ENCODE data around the gene DCLK3. TPM values are rescaled to one million over a fixed set of nuclear protein-coding genes. Genes with fewer than 3 reads are reported as not detected.

The DCLK3 gene
- total RNA-seq, 1 donor from 2014 or later: 0.51 TPM

DNA sequence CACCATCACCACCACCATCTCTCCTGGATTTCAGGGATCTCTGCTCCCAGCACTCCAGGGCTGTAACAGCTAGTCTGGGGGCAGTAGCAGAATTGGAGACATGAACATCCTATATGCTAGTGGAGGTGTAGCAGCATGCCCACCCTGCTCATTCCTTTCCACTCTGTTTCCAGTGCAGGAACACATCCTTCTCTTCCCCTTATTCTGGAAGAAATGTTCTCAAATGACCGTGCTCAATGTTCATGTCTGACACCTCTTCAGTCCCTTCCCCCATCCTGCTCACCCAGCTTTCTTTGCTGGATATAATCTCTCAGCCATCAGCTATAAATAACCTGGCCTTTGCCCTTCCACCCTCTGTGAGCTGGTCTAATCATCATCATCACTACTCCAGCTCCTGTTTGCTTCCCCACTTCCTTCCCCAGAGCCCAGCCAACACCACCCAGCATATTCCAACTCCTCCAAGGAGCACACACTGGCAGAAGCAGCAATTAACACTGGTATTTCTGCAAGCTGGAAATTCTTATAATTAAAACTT is 31.1 kb downstream of the DCLK3 start:
- Histone ChIP-seq H4K20me1 (ENCODE audit: low read depth) (no peaks in the 10 kb centered on the region), H3K4me2 (no peak overlapping the region), H3K36me3 (no peaks in the 10 kb centered on the region), H3K9ac (no peak overlapping the region), H3K79me2 (ENCODE audit: low read depth) (no peaks in the 10 kb centered on the region), H3K4me3 (no peak overlapping the region), H3F3A (ENCODE audit: low read depth) (no peaks in the 10 kb centered on the region), H3K27me3 (no peaks in the 10 kb centered on the region), H3K4me1 (peaks cover 10% of the 10 kb centered on the region), H3K27ac (no peak overlapping the region), H3K9me3 (ENCODE audit: low read depth) (no peaks in the 10 kb centered on the region), H2AFZ (replicated peaks) (no peak overlapping the region)
- no peaks in the 10 kb centered on the region for H3K36me3 Mint-ChIP-seq
- H3K9me3 Mint-ChIP-seq: peaks cover 3% of the 10 kb centered on the region
- H3K27me3 Mint-ChIP-seq (ENCODE audit: insufficient read depth, low read depth): peaks cover 7% of the 10 kb centered on the region
- TF ChIP-seq EZH2phosphoT487 (IDR thresholded peaks at IDR 0.05) (no peak), EZH2 (IDR thresholded peaks at IDR 0.05) (no peak)
- TF ChIP-seq, protein P1, sequence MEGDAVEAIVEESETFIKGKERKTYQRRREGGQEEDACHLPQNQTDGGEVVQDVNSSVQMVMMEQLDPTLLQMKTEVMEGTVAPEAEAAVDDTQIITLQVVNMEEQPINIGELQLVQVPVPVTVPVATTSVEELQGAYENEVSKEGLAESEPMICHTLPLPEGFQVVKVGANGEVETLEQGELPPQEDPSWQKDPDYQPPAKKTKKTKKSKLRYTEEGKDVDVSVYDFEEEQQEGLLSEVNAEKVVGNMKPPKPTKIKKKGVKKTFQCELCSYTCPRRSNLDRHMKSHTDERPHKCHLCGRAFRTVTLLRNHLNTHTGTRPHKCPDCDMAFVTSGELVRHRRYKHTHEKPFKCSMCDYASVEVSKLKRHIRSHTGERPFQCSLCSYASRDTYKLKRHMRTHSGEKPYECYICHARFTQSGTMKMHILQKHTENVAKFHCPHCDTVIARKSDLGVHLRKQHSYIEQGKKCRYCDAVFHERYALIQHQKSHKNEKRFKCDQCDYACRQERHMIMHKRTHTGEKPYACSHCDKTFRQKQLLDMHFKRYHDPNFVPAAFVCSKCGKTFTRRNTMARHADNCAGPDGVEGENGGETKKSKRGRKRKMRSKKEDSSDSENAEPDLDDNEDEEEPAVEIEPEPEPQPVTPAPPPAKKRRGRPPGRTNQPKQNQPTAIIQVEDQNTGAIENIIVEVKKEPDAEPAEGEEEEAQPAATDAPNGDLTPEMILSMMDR (IDR thresholded peaks at IDR 0.05): no peak
- no peak overlapping the region for H3K27ac Mint-ChIP-seq
- H3K4me1 Mint-ChIP-seq: peaks cover 2% of the 10 kb centered on the region
- DNase-seq (ENCODE audit: low spot score): no peak
- no peak overlapping the region for H3K4me3 Mint-ChIP-seq

- Mint-ChIP-seq H3K27me3 (ENCODE audit: insufficient read depth, low read depth) (peaks cover 6% of the 10 kb centered on the region), H3K9me3 (no peaks in the 10 kb centered on the region), H3K4me1 (peaks cover 2% of the 10 kb centered on the region), H3K4me3 (no peak overlapping the region), H3K36me3 (no peaks in the 10 kb centered on the region), H3K27ac (no peak overlapping the region)
- H3K4me2 ChIP-seq: no peak overlapping the region
- H3K4me3 ChIP-seq: no peak overlapping the region
- no peaks in the 10 kb centered on the region for H3K27me3 ChIP-seq
- TF ChIP-seq, protein P1 (IDR thresholded peaks at IDR 0.05): no peak
- no peak for TF ChIP-seq EZH2phosphoT487 (IDR thresholded peaks at IDR 0.05)
- no peak for TF ChIP-seq EZH2 (IDR thresholded peaks at IDR 0.05)
- no peak overlapping the region for H3K9ac ChIP-seq
- no peaks in the 10 kb centered on the region for H3K36me3 ChIP-seq
- H3K4me1 ChIP-seq: peaks cover 5% of the 10 kb centered on the region
- no peak overlapping the region for H3K27ac ChIP-seq
- no peaks in the 10 kb centered on the region for H3F3A ChIP-seq (ENCODE audit: low read depth)
- no peaks in the 10 kb centered on the region for H3K79me2 ChIP-seq (ENCODE audit: low read depth)
- no peak for DNase-seq (ENCODE audit: low spot score)
- no peaks in the 10 kb centered on the region for H3K9me3 ChIP-seq (ENCODE audit: low read depth)
- no peak overlapping the region for H2AFZ ChIP-seq (replicated peaks)
- H4K20me1 ChIP-seq (ENCODE audit: low read depth): no peaks in the 10 kb centered on the region
Measured at GRCh38 chr3:36730966-36731365, 33.4 kb downstream of the DCLK3 start.

GRCh38 chr3:36729204-36730056 is 34.9 kb downstream of the DCLK3 start:
- H3K9me3 Mint-ChIP-seq: peaks cover 2% of the 10 kb centered on the region
- H3K27me3 ChIP-seq: no peaks in the 10 kb centered on the region
- H3K4me3 ChIP-seq: no peak overlapping the region
- H3K4me1 ChIP-seq: peaks cover 5% of the 10 kb centered on the region
- H3K36me3 ChIP-seq: no peaks in the 10 kb centered on the region
- H2AFZ ChIP-seq (replicated peaks): peak overlapping the region; percentile 78
- no peaks in the 10 kb centered on the region for H4K20me1 ChIP-seq (ENCODE audit: low read depth)
- no peak overlapping the region for H3K9ac ChIP-seq
- TF ChIP-seq EZH2 (IDR thresholded peaks at IDR 0.05) (no peak), EZH2phosphoT487 (IDR thresholded peaks at IDR 0.05) (no peak)
- TF ChIP-seq, protein P1 (IDR thresholded peaks at IDR 0.05): peak; percentile 86
- DNase-seq (ENCODE audit: low spot score): peak; percentile 44
- no peak overlapping the region for H3K27ac ChIP-seq
- H3K9me3 ChIP-seq (ENCODE audit: low read depth): no peaks in the 10 kb centered on the region
- H3K36me3 Mint-ChIP-seq: no peaks in the 10 kb centered on the region
- H3K79me2 ChIP-seq (ENCODE audit: low read depth): no peaks in the 10 kb centered on the region
- no peaks in the 10 kb centered on the region for H3F3A ChIP-seq (ENCODE audit: low read depth)
- H3K4me2 ChIP-seq: no peak overlapping the region
- no peak overlapping the region for H3K27ac Mint-ChIP-seq
- peaks cover 2% of the 10 kb centered on the region for H3K4me1 Mint-ChIP-seq
- no peak overlapping the region for H3K4me3 Mint-ChIP-seq
- peaks cover 6% of the 10 kb centered on the region for H3K27me3 Mint-ChIP-seq (ENCODE audit: insufficient read depth, low read depth)
